CD4-positive, alpha-beta memory T cell (primary cell): ENCODE results near the gene ELMO3. TPM values are rescaled to one million over a fixed set of nuclear protein-coding genes. Genes with fewer than 3 reads are reported as not detected.
A peak's percentile ranks its signal among the peaks of the same experiment; 100 is the strongest.

Experiments used
- CTCF ChIA-PET: fragments of 350-600 bp; sonication (Branson Sonifier 250); formaldehyde crosslinking; loops from one replicate; lab custom pipeline; 2021; ENCODE audit warnings: inconsistent platforms; ENCODE audit not compliant: partially characterized antibody; lab: Charles Lee
- POLR2A ChIA-PET: fragments of 350-600 bp; sonication (Branson Sonifier 250); formaldehyde crosslinking; loops from one replicate; lab custom pipeline; 2021; ENCODE audit not compliant: partially characterized antibody; lab: Charles Lee
- DNase-seq, 5 donors: peaks; one replicate each; pipeline versions ENCODE4 v3.0.0 to v3.0.0-alpha.2; 2020 to 2022; ENCODE audit warnings: mixed read lengths in 1 of 5
- H3K27ac ChIP-seq: one replicate; pipeline ENCODE4 v1.7.0; 2013; ENCODE audit warnings: low read depth, low read length
- H3K27me3 ChIP-seq: 2 replicates; pipeline ENCODE4 v1.7.0; 2013; ENCODE audit warnings: mild to moderate bottlenecking, low read length, moderate library complexity; ENCODE audit not compliant: insufficient read depth
- H3K36me3 ChIP-seq: 2 replicates; pipeline ENCODE4 v1.7.0; 2013; ENCODE audit warnings: mild to moderate bottlenecking, low read length, moderate library complexity; ENCODE audit not compliant: insufficient read depth
- H3K4me1 ChIP-seq: 2 replicates; pipeline ENCODE4 v1.7.0; 2013; ENCODE audit warnings: mild to moderate bottlenecking, low read length, moderate library complexity; ENCODE audit not compliant: insufficient read depth
- H3K4me3 ChIP-seq, 2 donors: one replicate each; pipeline ENCODE4 v1.7.0; 2013; ENCODE audit warnings: low read length in 2 of 2, mild to moderate bottlenecking in 1 of 2
- H3K9me3 ChIP-seq, 2 donors: one replicate each; pipeline ENCODE4 v1.7.0; 2013; ENCODE audit warnings: low read length in 2 of 2, control low read depth in 1 of 2; ENCODE audit not compliant: control insufficient read depth in 1 of 2
- H3K27ac Mint-ChIP-seq, 7 donors: one replicate each; pipeline ENCODE4 v1.8.0; 2020 to 2021; ENCODE audit warnings: mixed read lengths in 7 of 7, mild to moderate bottlenecking in 6 of 7, inconsistent platforms in 3 of 7, moderate library complexity in 3 of 7
- H3K27me3 Mint-ChIP-seq, 2 donors: one replicate each; pipeline ENCODE4 v1.8.0; 2020 to 2021; ENCODE audit warnings: mixed read lengths in 2 of 2
- H3K36me3 Mint-ChIP-seq, 2 donors: one replicate each; pipeline ENCODE4 v1.8.0; 2020 to 2021; ENCODE audit warnings: mixed read lengths in 2 of 2, inconsistent platforms in 1 of 2, mild to moderate bottlenecking in 1 of 2
- H3K4me1 Mint-ChIP-seq, 4 donors: one replicate each; pipeline ENCODE4 v1.8.0; 2020 to 2021; ENCODE audit warnings: mixed read lengths in 4 of 4, mild to moderate bottlenecking in 1 of 4
- H3K4me3 Mint-ChIP-seq, 8 donors: one replicate each; pipeline ENCODE4 v1.8.0; 2020 to 2021; ENCODE audit warnings: mixed read lengths in 8 of 8, mild to moderate bottlenecking in 7 of 8, moderate library complexity in 6 of 8, inconsistent platforms in 3 of 8
- H3K9me3 Mint-ChIP-seq, 8 donors: one replicate each; pipeline ENCODE4 v1.8.0; 2020 to 2021; ENCODE audit warnings: mixed read lengths in 8 of 8, mild to moderate bottlenecking in 5 of 8, inconsistent platforms in 3 of 8, moderate library complexity in 1 of 8
- intact Hi-C: fragments of 100-400 bp; cut with micrococcal nuclease; formaldehyde crosslinking; loops from one replicate; pipeline ENCODE4 v1.15.1; 2023
- polyA plus RNA-seq, 2 donors: library from polyadenylated mRNA; unstranded; fragments of 300-500 nt; fragmentation: Illumina TruSeq; gene quantifications; one replicate each; pipeline ENCODE4 v1.2.3, GENCODE V29; 2021
- total RNA-seq, 2 experiments: library from RNA; stranded (reverse); gene quantifications; one replicate each; pipeline ENCODE4 v1.2.3, GENCODE V29; 2021

Gene ELMO3
- total and polyA plus RNA-seq, 4 experiments from 2014 or later = 10.1 to 10.6 TPM; not detected in 2

DNA sequence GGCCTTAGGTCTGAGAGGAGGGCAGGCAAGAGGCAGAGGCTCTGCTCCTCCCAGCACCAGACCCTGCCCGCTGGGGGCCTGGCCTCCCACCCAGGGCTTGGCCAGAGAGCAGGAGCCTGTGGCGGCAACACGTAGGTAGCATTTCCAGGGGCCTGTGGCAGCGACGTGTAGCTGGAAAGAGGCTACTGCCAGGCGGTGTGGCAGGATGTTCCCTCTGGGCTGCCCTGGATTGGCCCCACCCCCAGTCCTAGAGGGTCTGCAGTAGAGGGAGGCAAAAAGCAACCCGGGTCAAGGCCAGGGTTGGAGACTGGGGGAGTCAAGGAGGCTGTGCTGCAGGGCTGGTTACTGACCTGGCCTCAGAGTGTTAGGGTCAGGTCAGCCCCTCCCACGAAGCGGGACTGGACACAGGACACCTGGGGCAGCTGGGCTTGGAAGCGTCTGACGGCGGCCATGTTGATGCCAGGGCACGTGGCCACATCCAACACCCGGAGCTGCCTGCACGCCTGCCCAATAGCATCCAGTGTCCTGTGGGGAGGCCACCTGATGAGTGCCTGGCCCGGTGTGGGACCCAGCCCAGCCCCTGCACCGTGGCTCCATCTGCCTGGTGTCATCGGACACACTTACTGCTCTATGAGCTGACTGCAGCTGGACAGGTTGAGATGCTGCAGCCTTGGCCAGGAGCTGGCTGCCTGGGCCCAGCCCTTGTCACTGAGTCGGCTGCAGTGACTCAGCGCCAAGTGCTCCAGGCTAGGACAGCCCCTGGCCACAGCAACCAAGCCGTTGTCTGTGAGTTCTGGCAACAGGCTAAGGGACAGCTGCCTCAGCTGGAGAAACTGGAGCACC lies 8.5 kb downstream of the ELMO3 start:
- POLR2A ChIA-PET = interaction anchor here (1.5 to 1.6 kb wide), 2 partner anchors 8 to 19 kb away, joined by 3 to 5 read pairs; partner anchors contain the start of gene TMEM208
- no peak overlapping the region for H3K4me3 ChIP-seq
- Mint-ChIP-seq H3K36me3 (peaks cover 0 to 8% of the 10 kb centered on the region in 2 donors), H3K27ac (no peak overlapping the region), H3K4me1 (no peaks in the 10 kb centered on the region), H3K4me3 (no peak overlapping the region), H3K9me3 (no peaks in the 10 kb centered on the region), H3K27me3 (no peaks in the 10 kb centered on the region)
- intact Hi-C loops = no loop called here
- peak in 1 of 5 donors; percentile 11 for DNase-seq
- no peaks in the 10 kb centered on the region for H3K27me3 ChIP-seq
- H3K27ac ChIP-seq = no peak overlapping the region
- H3K9me3 ChIP-seq = no peaks in the 10 kb centered on the region
- H3K36me3 ChIP-seq = peaks cover 2% of the 10 kb centered on the region
- CTCF ChIA-PET = no interaction called here
- no peaks in the 10 kb centered on the region for H3K4me1 ChIP-seq

DNA sequence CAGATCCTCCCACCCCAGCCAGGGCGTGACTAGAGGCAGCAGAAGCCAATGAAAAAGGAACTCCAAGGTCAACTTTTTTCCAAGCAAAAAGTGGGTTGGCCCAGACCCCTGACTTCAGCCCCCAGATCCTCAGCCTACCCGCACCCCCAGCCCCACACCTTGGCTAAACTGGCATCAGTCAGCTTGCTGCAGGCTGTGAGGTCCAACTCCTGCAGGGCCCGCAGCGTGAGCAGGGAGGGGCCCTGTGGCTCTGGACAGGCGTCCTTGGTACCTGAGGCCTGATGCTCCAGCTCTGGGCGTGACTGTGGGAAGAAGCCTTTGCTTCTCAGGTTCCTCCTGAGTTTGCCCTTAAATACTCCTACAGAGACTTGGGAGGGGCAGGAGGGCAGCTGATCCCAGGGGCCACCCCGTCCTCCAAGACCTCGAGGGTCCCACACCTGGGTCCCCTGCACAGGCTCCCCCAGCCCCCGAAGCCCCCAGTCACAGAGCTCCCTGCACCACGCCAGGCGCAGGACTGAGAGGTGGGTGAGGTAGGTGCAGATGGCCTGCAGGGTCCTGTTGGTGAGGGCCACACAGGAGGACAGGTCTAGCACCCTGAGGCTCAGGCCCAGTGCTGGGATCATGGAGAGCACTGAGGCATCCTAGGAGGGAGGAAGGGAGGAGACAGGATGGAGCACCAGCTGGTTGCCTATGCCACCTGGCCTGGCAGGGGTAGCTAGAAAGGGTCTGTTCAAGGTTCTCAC lies 9.4 kb downstream of the ELMO3 start:
- Mint-ChIP-seq H3K27me3 (no peaks in the 10 kb centered on the region), H3K4me3 (no peak overlapping the region), H3K9me3 (no peaks in the 10 kb centered on the region), H3K27ac (no peak overlapping the region), H3K36me3 (peaks cover 0 to 5% of the 10 kb centered on the region in 2 donors), H3K4me1 (no peaks in the 10 kb centered on the region)
- ChIA-PET POLR2A (interaction anchor here (0.7 to 1.6 kb wide), 3 partner anchors 9 to 19 kb away, joined by 3 to 5 read pairs (median 3); partner anchors contain the start of gene TMEM208), CTCF (interaction anchor here (0.9 to 1.3 kb wide), 3 partner anchors 10 to 23 kb away, joined by 3 to 4 read pairs (median 3); partner anchors contain the start of gene TMEM208)
- H3K27ac ChIP-seq = no peak overlapping the region
- no peaks in the 10 kb centered on the region for H3K4me1 ChIP-seq
- no peaks in the 10 kb centered on the region for H3K27me3 ChIP-seq
- H3K4me3 ChIP-seq = no peak overlapping the region
- no peak for DNase-seq
- no peaks in the 10 kb centered on the region for H3K9me3 ChIP-seq
- H3K36me3 ChIP-seq = no peaks in the 10 kb centered on the region
- intact Hi-C loops = no loop called here

DNA sequence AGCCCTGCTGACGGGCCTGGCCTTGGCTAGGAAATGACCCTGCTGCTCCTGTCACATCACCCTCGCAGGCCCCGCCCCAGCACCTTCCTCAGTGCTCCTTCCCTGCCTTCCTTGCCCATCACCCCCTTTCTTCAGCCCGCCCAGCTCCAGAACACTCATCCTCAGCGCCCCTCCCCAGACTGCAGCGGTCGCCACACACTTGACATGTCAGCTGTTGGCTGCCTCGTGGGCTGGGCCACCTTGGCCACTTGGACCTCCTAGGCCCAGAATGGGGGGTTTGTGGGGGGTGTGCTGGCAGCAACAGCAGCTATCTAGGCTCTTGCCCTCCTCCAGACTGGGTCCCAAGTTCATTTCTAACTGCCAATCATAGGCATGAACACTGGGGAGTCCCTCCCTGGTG lies 10.6 kb downstream of the ELMO3 start:
- intact Hi-C loops = no loop called here
- no peaks in the 10 kb centered on the region for H3K36me3 ChIP-seq
- H3K4me3 Mint-ChIP-seq = no peak overlapping the region
- DNase-seq = no peak
- H3K4me1 Mint-ChIP-seq = no peaks in the 10 kb centered on the region
- H3K9me3 Mint-ChIP-seq = no peaks in the 10 kb centered on the region
- H3K27me3 ChIP-seq = no peaks in the 10 kb centered on the region
- CTCF ChIA-PET = interaction anchor here (1.1 to 1.3 kb wide), 2 partner anchors 12 to 17 kb away, joined by 3 to 4 read pairs; partner anchors contain the start of gene TMEM208
- no peak overlapping the region for H3K4me3 ChIP-seq
- H3K9me3 ChIP-seq = no peaks in the 10 kb centered on the region
- H3K27ac ChIP-seq = no peak overlapping the region
- peaks cover 0 to 5% of the 10 kb centered on the region in 2 donors for H3K36me3 Mint-ChIP-seq
- H3K27me3 Mint-ChIP-seq = no peaks in the 10 kb centered on the region
- H3K27ac Mint-ChIP-seq = peak overlapping the region in 1 of 7 donors; percentile 80
- POLR2A ChIA-PET = interaction anchor here (1.1 kb wide), 1 partner anchor 17 kb away, joined by 4 read pairs; the partner anchor contains the start of gene E2F4
- H3K4me1 ChIP-seq = no peaks in the 10 kb centered on the region

DNA sequence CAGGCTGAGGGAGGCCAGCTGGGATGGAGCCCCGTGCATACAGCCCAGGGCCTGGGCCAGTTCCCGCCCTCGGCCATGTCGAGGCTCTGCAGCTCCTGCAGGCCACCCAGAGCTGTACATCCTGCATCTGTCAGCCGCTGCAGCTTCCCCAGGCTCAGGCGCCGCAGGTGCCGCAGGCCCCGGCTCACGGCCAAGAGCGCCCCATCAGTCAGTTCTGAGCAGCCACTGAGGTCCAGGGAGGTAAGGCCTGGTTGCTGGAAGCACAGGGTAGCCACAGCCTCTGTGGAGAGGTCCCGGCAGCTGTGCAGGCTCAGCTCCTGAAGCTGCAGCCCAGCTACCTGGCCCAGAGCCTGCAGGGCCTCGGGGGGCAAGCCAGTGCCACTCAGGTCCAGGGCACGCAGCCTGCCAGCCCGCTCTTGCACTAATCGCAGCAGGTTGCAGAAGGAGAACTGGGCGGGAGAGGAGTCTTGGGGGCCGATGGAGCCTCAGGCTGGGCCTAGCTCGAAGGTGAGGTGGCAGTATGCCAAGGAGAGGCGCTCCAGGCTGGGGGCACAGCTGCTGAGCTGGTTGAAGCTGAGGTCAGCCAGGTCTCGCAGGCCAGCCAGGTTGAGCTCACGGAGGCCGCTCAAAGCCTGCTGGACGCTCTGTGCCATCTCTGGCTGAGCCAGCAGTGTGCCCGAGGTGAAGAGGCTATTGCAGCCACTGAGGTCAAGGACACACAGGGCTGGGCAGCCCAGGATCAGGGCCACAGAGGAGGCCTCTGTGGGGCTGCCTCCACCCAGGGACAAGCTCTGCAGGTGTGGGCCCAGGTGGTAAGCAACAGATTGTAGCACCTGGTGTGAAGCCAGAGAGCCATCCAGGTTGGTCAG lies 11.4 kb downstream of the ELMO3 start:
- H3K4me1 ChIP-seq = no peaks in the 10 kb centered on the region
- CTCF ChIA-PET = no interaction called here
- Mint-ChIP-seq H3K4me3 (no peak overlapping the region), H3K27ac (no peak overlapping the region), H3K27me3 (no peaks in the 10 kb centered on the region), H3K4me1 (no peaks in the 10 kb centered on the region), H3K36me3 (peaks cover 0 to 5% of the 10 kb centered on the region in 2 donors), H3K9me3 (no peaks in the 10 kb centered on the region)
- H3K4me3 ChIP-seq = no peak overlapping the region
- DNase-seq = no peak
- H3K9me3 ChIP-seq = no peaks in the 10 kb centered on the region
- no peak overlapping the region for H3K27ac ChIP-seq
- intact Hi-C loops = no loop called here
- H3K27me3 ChIP-seq = no peaks in the 10 kb centered on the region
- POLR2A ChIA-PET = interaction anchor here (1.1 kb wide), 1 partner anchor 18 kb away, joined by 4 read pairs; the partner anchor contains the start of gene E2F4
- no peaks in the 10 kb centered on the region for H3K36me3 ChIP-seq

DNA sequence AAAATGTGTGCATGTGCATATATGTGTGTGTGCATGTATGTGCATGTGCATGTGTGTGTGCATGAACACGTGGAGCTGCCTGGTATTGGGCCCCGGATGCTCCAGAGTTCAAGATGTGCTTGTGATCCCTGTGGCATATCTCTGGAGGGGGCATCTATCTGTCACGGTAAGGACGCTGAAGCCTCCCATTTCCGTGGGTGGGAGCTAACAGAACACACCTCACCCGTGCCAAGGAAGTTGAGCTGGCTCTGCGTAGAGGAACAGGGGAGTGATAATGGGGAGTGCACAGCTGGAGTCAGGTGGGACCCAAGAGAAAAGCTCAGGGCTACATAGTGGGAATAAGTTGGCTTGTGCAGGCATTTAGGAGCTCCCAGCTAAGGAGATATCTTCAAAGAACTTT lies 12.7 kb downstream of the ELMO3 start:
- intact Hi-C loops = no loop called here
- Mint-ChIP-seq H3K27me3 (no peaks in the 10 kb centered on the region), H3K36me3 (peaks cover 0 to 3% of the 10 kb centered on the region in 2 donors), H3K9me3 (no peaks in the 10 kb centered on the region), H3K4me1 (no peaks in the 10 kb centered on the region), H3K27ac (no peak overlapping the region), H3K4me3 (no peak overlapping the region)
- H3K27ac ChIP-seq = no peak overlapping the region
- H3K36me3 ChIP-seq = no peaks in the 10 kb centered on the region
- H3K4me1 ChIP-seq = no peaks in the 10 kb centered on the region
- no peak for DNase-seq
- H3K4me3 ChIP-seq = no peak overlapping the region
- ChIA-PET POLR2A (no interaction called here), CTCF (no interaction called here)
- no peaks in the 10 kb centered on the region for H3K27me3 ChIP-seq
- no peaks in the 10 kb centered on the region for H3K9me3 ChIP-seq

DNA sequence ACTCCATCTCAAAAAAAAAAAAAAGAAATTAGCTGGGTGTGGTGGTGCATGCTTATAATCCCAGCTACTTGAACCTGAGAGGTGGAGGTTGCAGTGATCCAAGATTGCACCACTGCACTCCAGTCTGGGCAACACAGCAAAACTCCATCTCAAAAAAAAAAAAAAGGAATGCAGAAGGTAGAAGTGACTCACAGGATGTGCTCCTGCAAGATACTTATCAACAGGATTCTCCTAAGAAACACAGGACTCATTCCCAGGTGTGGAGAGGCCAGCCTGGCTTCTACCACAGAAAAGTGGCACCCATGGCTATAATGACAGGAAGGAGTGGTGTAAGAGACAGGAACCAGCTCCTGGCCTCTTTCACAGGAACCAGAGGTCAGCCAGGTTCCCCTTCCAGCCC lies 13.8 kb downstream of the ELMO3 start:
- Histone ChIP-seq H3K9me3 (no peaks in the 10 kb centered on the region), H3K36me3 (no peaks in the 10 kb centered on the region), H3K27me3 (no peaks in the 10 kb centered on the region), H3K27ac (no peak overlapping the region), H3K4me1 (no peaks in the 10 kb centered on the region), H3K4me3 (no peak overlapping the region)
- H3K9me3 Mint-ChIP-seq = no peaks in the 10 kb centered on the region
- no peak overlapping the region for H3K4me3 Mint-ChIP-seq
- H3K27ac Mint-ChIP-seq = peak overlapping the region in 1 of 7 donors; percentile 46
- POLR2A ChIA-PET = interaction anchor here (0.9 kb wide), 1 partner anchor 9 kb away, joined by 3 read pairs; no protein-coding TSS in a partner anchor
- CTCF ChIA-PET = interaction anchor here (1.1 kb wide), 1 partner anchor 259 kb away, joined by 5 read pairs; no protein-coding TSS in a partner anchor
- no peaks in the 10 kb centered on the region for H3K27me3 Mint-ChIP-seq
- H3K36me3 Mint-ChIP-seq = peaks cover 0 to 5% of the 10 kb centered on the region in 2 donors
- intact Hi-C loops = no loop called here
- no peaks in the 10 kb centered on the region for H3K4me1 Mint-ChIP-seq
- no peak for DNase-seq
